ENCODE data around the gene JARID2.

Gene JARID2

GRCh38 chr6:15338476-15338875, 92.6 kb downstream of the JARID2 start:
- DNase-seq, result no peak

- DNase-seq, result no peak
Measured at GRCh38 chr6:15339081-15339480, 93.2 kb downstream of the JARID2 start.

- no peak for DNase-seq
Measured at GRCh38 chr6:15340105-15340601, 94.3 kb downstream of the JARID2 start.

- no peak for DNase-seq
Measured at GRCh38 chr6:15340775-15341174, 94.9 kb downstream of the JARID2 start.

GRCh38 chr6:15341311-15342001, 95.6 kb downstream of the JARID2 start:
- DNase-seq, result no peak

GRCh38 chr6:15342114-15342513, 96.2 kb downstream of the JARID2 start:
- no peak for DNase-seq

- no peak for DNase-seq
Measured at GRCh38 chr6:15343490-15344191, 97.8 kb downstream of the JARID2 start.

GRCh38 chr6:15344192-15344519, 98.3 kb downstream of the JARID2 start:
- no peak for DNase-seq

- no peak for DNase-seq
Measured at GRCh38 chr6:15344831-15345230, 99.0 kb downstream of the JARID2 start.

- no peak for DNase-seq
Measured at GRCh38 chr6:15346315-15346714, 100.4 kb downstream of the JARID2 start.

GRCh38 chr6:15348528-15348927, 102.7 kb downstream of the JARID2 start:
- no peak for DNase-seq

GRCh38 chr6:15349379-15349778, 103.5 kb downstream of the JARID2 start:
- DNase-seq, result no peak

- DNase-seq, result no peak
Measured at GRCh38 chr6:15350386-15351083, 104.7 kb downstream of the JARID2 start.

GRCh38 chr6:15351631-15352030, 105.8 kb downstream of the JARID2 start:
- DNase-seq, result no peak

- DNase-seq, result no peak
Measured at GRCh38 chr6:15352220-15352619, 106.4 kb downstream of the JARID2 start.

GRCh38 chr6:15352845-15353244, 107.0 kb downstream of the JARID2 start:
- no peak for DNase-seq

- no peak for DNase-seq
Measured at GRCh38 chr6:15355683-15356099, 109.8 kb downstream of the JARID2 start.

- no peak for DNase-seq
Measured at GRCh38 chr6:15356179-15356578, 110.3 kb downstream of the JARID2 start.

GRCh38 chr6:15356937-15357336, 111.1 kb downstream of the JARID2 start:
- no peak for DNase-seq

GRCh38 chr6:15357782-15358181, 111.9 kb downstream of the JARID2 start:
- no peak for DNase-seq

- no peak for DNase-seq
Measured at GRCh38 chr6:15358579-15359327, 112.9 kb downstream of the JARID2 start.

- no peak for DNase-seq
Measured at GRCh38 chr6:15359335-15359862, 113.5 kb downstream of the JARID2 start.

GRCh38 chr6:15360300-15360699, 114.4 kb downstream of the JARID2 start:
- DNase-seq, result no peak

All from CD4-positive, alpha-beta T cell treated with Interleukin-6 for 4 hours (primary cell).